Right lobe of liver (tissue), 6 donors: ENCODE measurements around the gene TNS4. TPM values are rescaled to one million over a fixed set of nuclear protein-coding genes. Genes with fewer than 3 reads are reported as not detected.

ENCODE experiments used
- ATAC-seq, 4 donors: fragments of 200-7000 bp; cut with Tn5 transposase; one replicate each; pipeline ENCODE4 v1.9.1; 2020; ENCODE audit warnings: mild to moderate bottlenecking in 4 of 4, moderate library complexity in 4 of 4
- DNase-seq, 3 donors: peaks; one replicate each; pipeline ENCODE4 v3.0.0-alpha.2; 2020
- H3K27ac ChIP-seq, 3 donors: fragments of 200-600 bp; one replicate each; pipeline ENCODE4 v1.8.0; 2022
- H3K27me3 ChIP-seq, 2 donors: fragments of 200-600 bp; one replicate each; pipeline ENCODE4 v1.8.0; 2022
- H3K36me3 ChIP-seq, 4 donors: fragments of 200-600 bp; sonication (generic) in 1 of 4; one replicate each; pipeline versions ENCODE4 v1.5.1 to v1.8.0; 2017 to 2022; ENCODE audit warnings: control low read depth in 1 of 4
- H3K4me1 ChIP-seq, 4 donors: fragments of 200-600 bp; sonication (generic) in 1 of 4; one replicate each; pipeline versions ENCODE4 v1.5.1 to v1.8.0; 2017 to 2022; ENCODE audit warnings: control low read depth in 1 of 4
- H3K4me3 ChIP-seq, 3 donors: fragments of 200-600 bp; one replicate each; pipeline ENCODE4 v1.8.0; 2022
- H3K9me3 ChIP-seq, 4 donors: fragments of 200-600 bp; sonication (generic) in 1 of 4; one replicate each; pipeline versions ENCODE4 v1.5.1 to v1.8.0; 2017 to 2022; ENCODE audit warnings: control low read depth in 1 of 4
- CTCF ChIP-seq, 4 donors: fragments of 200-600 bp in 3 of 4; fragments of 450-650 bp in 1 of 4; IDR thresholded peaks; one replicate each; pipeline versions ENCODE4 v1.5.1 to v1.8.0; 2016 to 2022; ENCODE audit warnings: antibody characterized with exemption in 4 of 4, mild to moderate bottlenecking in 2 of 4
- POLR2A ChIP-seq: fragments of 450-650 bp; IDR thresholded peaks from one replicate; pipeline ENCODE4 v1.6.1; 2017; ENCODE audit warnings: antibody characterized with exemption, mild to moderate bottlenecking
- WGBS: methylation state at CpG from one replicate; pipeline ENCODE4 v1.1.6; 2018; ENCODE audit warnings: low coverage, low lambda C conversion rate; ENCODE audit not compliant: insufficient coverage; ENCODE audit errors: missing lambda C conversion rate; 5-methylcytosine and 5-hydroxymethylcytosine counted together
- intact Hi-C, 2 donors: fragments of 100-400 bp; cut with DNase I; formaldehyde crosslinking; loops; one replicate each; pipeline versions ENCODE4 v1.11.2 to v1.14.1; 2022
- total RNA-seq, 6 experiments: library from RNA; depleted of rRNA in 2 of 6; stranded (reverse); fragments of >200 nt in 2 of 6; fragmentation: NEBNext Ultra II Directional in 3 of 6; extraction: Animal tissue kit (Norgen Biotek cat#: 25700) in 3 of 6; gene quantifications; one replicate each; pipeline versions ENCODE4 v1.1.0 to v1.2.4, GENCODE V29; 2016 to 2023
- donor health status: DM: no; HTN: yes; CAD: no.
- donor health status: DM: no; HTN: no; CAD: no.
- donor health status: DM: no; HTN: no; CAD: no.
- donor health status: DM: no; HTN: yes; CAD: no.
- donor health status: DM: no; HTN: yes; CAD: no.

Gene TNS4
- total RNA-seq, 6 experiments from 2014 or later: not detected

- intact Hi-C loops: no loop called here
- no peaks in the 10 kb centered on the region for H3K4me1 ChIP-seq
- no peaks in the 10 kb centered on the region for H3K9me3 ChIP-seq
- no peaks in the 10 kb centered on the region for H3K36me3 ChIP-seq
- WGBS: 29% methylated on average over 3 of the region's 3 CpGs
- DNase-seq (no peak), ATAC-seq (peak in 2 of 4 donors; percentile 23 to 34)
- H3K4me3 ChIP-seq: no peak overlapping the region
- no peaks in the 10 kb centered on the region for H3K27me3 ChIP-seq
- H3K27ac ChIP-seq: no peak overlapping the region
- TF ChIP-seq CTCF (IDR thresholded peaks at IDR 0.05) (no peak), POLR2A (no peak)
These were observed 15.3 kb upstream of the TNS4 start for GRCh38 chr17:40516581-40517285.

GRCh38 chr17:40515491-40516041, 14.1 kb upstream of the TNS4 start:
- H3K27me3 ChIP-seq: no peaks in the 10 kb centered on the region
- WGBS: 49% methylated on average over 10 of the region's 11 CpGs
- H3K36me3 ChIP-seq: no peaks in the 10 kb centered on the region
- ATAC-seq: peak in 2 of 4 donors; percentile 30 to 39
- H3K4me3 ChIP-seq: no peak overlapping the region
- no peaks in the 10 kb centered on the region for H3K4me1 ChIP-seq
- TF ChIP-seq CTCF (IDR thresholded peaks at IDR 0.05): no peak
- no peak overlapping the region for H3K27ac ChIP-seq
- H3K9me3 ChIP-seq: no peaks in the 10 kb centered on the region
- intact Hi-C loops: no loop called here
- DNase-seq: no peak

- ATAC-seq (no peak), DNase-seq (no peak)
- H3K27ac ChIP-seq: no peak overlapping the region
- TF ChIP-seq CTCF (IDR thresholded peaks at IDR 0.05) (no peak), POLR2A (no peak)
- H3K4me3 ChIP-seq: no peak overlapping the region
- WGBS: 40% methylated on average over 1 of the region's 4 CpGs
- intact Hi-C loops: no loop called here
- no peaks in the 10 kb centered on the region for H3K27me3 ChIP-seq
- H3K4me1 ChIP-seq: no peaks in the 10 kb centered on the region
- H3K36me3 ChIP-seq: no peaks in the 10 kb centered on the region
- H3K9me3 ChIP-seq: no peaks in the 10 kb centered on the region
These were observed 13.6 kb upstream of the TNS4 start for GRCh38 chr17:40515011-40515410.

- no peak for TF ChIP-seq POLR2A
- TF ChIP-seq CTCF (IDR thresholded peaks at IDR 0.05): no peak
- H3K9me3 ChIP-seq: no peaks in the 10 kb centered on the region
- DNase-seq (no peak), ATAC-seq (no peak)
- H3K27ac ChIP-seq: no peak overlapping the region
- no peaks in the 10 kb centered on the region for H3K27me3 ChIP-seq
- no peaks in the 10 kb centered on the region for H3K4me1 ChIP-seq
- H3K4me3 ChIP-seq: no peak overlapping the region
- intact Hi-C loops: no loop called here
- 77% methylated on average over 7 of the region's 7 CpGs for WGBS
- no peaks in the 10 kb centered on the region for H3K36me3 ChIP-seq
These were observed 12.8 kb upstream of the TNS4 start for GRCh38 chr17:40514013-40514875.
